ENCODE results near the gene SPG7. TPM values are rescaled to one million over a fixed set of nuclear protein-coding genes. Genes with fewer than 3 reads are reported as not detected.

The SPG7 gene
- total RNA-seq, 1 experiment from 2014 or later = 118 TPM

DNA sequence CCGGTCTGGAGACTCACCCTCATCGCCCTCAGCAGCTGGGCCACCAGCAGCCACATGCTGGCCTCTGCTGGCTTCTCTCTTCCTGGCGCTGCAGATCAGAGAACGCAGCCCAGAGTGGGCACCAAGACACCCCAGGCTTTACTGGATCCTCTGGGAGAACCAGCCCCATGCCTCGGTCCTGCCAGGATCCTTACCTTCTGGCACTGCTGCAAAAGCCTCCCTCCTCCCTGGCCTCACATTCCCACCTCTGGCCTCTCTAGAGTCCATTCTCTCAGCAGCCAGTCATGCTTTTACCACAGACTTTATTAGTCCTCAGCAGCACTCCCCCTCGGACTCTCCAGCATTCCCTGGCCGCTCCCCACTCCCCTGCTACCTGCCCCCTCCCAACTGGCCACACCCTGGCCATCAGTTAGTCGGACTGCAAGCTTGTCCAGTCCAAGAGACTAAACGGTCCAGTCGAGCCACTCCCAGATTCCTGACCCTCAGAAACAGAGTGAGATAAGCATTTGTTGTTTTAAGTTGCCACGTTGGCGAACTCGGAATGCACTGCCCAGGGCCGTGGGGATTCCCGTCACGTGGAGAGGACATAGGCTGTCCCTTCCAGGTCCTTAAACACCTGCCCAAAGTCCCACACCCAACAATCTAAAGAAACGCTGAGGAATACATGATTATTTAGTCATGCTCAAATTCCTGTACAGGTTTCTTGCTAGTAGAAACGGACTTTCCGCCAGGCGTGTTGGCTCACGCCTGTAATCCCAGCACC, 5.9 kb upstream of the SPG7 start:
- intact Hi-C loops (cut with micrococcal nuclease; ENCODE audit: unreplicated experiment) = loop anchor here (10.0 kb wide), 1 partner anchor 167 kb away; no protein-coding TSS in a partner anchor
- peak; percentile 56 for ATAC-seq

DNA sequence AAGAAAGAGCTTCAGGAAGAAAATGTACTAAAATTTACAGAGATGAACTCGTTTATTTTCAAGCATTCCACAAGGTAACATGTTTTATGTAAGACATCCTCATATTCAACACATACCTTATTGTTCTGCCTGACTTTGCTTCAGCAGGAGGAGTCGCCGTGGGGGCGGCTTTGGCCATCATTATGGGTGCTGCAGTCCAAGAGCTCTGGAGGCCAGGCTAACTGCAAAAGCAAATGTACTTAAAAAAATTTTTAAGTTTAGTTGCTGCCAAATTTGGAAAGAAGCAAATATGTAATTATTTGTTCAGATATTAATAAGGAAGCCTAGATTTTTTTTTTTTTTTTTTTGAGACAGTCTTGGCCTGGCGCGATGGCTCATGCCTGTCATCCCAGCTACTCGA, 4.1 kb upstream of the SPG7 start:
- H3K9me3 ChIP-seq (ENCODE audit: control insufficient read depth, insufficient read depth, low read depth, low read length) = no peaks in the 10 kb centered on the region
- ATAC-seq (no peak), DNase-seq (ENCODE audit: low read depth, low spot score) (no peak)
- POLR2A ChIA-PET = interaction anchor here (0.7 kb wide), 2 partner anchors 9 to 242 kb away, joined by 3 to 7 read pairs; no protein-coding TSS in a partner anchor
- CTCF ChIA-PET = interaction anchor here (0.6 kb wide), 1 partner anchor 39 kb away, joined by 9 read pairs; no protein-coding TSS in a partner anchor
- intact Hi-C loops (cut with micrococcal nuclease; ENCODE audit: unreplicated experiment) = loop anchor here (10.0 kb wide), 1 partner anchor 169 kb away; no protein-coding TSS in a partner anchor
- TF ChIP-seq, protein P1, sequence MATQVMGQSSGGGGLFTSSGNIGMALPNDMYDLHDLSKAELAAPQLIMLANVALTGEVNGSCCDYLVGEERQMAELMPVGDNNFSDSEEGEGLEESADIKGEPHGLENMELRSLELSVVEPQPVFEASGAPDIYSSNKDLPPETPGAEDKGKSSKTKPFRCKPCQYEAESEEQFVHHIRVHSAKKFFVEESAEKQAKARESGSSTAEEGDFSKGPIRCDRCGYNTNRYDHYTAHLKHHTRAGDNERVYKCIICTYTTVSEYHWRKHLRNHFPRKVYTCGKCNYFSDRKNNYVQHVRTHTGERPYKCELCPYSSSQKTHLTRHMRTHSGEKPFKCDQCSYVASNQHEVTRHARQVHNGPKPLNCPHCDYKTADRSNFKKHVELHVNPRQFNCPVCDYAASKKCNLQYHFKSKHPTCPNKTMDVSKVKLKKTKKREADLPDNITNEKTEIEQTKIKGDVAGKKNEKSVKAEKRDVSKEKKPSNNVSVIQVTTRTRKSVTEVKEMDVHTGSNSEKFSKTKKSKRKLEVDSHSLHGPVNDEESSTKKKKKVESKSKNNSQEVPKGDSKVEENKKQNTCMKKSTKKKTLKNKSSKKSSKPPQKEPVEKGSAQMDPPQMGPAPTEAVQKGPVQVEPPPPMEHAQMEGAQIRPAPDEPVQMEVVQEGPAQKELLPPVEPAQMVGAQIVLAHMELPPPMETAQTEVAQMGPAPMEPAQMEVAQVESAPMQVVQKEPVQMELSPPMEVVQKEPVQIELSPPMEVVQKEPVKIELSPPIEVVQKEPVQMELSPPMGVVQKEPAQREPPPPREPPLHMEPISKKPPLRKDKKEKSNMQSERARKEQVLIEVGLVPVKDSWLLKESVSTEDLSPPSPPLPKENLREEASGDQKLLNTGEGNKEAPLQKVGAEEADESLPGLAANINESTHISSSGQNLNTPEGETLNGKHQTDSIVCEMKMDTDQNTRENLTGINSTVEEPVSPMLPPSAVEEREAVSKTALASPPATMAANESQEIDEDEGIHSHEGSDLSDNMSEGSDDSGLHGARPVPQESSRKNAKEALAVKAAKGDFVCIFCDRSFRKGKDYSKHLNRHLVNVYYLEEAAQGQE (IDR thresholded peaks at IDR 0.05; ENCODE audit: insufficient read depth in 1 of 2, low read depth in 2 of 2, low read length in 1 of 2) = no peak
- TF ChIP-seq, protein P2, sequence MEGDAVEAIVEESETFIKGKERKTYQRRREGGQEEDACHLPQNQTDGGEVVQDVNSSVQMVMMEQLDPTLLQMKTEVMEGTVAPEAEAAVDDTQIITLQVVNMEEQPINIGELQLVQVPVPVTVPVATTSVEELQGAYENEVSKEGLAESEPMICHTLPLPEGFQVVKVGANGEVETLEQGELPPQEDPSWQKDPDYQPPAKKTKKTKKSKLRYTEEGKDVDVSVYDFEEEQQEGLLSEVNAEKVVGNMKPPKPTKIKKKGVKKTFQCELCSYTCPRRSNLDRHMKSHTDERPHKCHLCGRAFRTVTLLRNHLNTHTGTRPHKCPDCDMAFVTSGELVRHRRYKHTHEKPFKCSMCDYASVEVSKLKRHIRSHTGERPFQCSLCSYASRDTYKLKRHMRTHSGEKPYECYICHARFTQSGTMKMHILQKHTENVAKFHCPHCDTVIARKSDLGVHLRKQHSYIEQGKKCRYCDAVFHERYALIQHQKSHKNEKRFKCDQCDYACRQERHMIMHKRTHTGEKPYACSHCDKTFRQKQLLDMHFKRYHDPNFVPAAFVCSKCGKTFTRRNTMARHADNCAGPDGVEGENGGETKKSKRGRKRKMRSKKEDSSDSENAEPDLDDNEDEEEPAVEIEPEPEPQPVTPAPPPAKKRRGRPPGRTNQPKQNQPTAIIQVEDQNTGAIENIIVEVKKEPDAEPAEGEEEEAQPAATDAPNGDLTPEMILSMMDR (IDR thresholded peaks at IDR 0.05) = no peak
- TF ChIP-seq POLR2AphosphoS5 (IDR thresholded peaks at IDR 0.05; ENCODE audit: low read depth, low read length) (no peak), TCF7L2 (IDR thresholded peaks at IDR 0.05; ENCODE audit: low read depth, low read length) (no peak), SIN3A (IDR thresholded peaks at IDR 0.05; ENCODE audit: borderline replicate concordance, insufficient read depth, low read depth, low read length) (no peak)
- no peaks in the 10 kb centered on the region for H3K27me3 ChIP-seq (ENCODE audit: control insufficient read depth, insufficient read depth, low read length)
- BruUV-seq (replicated peaks) = no TSS peak
- peaks cover 8% of the 10 kb centered on the region for H3K36me3 ChIP-seq (ENCODE audit: control insufficient read depth, insufficient read depth, low read length)
- H3K4me1 ChIP-seq (ENCODE audit: control insufficient read depth, insufficient read depth, low read length) = peaks cover 35% of the 10 kb centered on the region
- in situ Hi-C loops (cut with HindIII; ENCODE audit: low pct_unique_long_range_greater_than_20kb, low sequenced_read_pairs) = no loop called here
- H3K27ac ChIP-seq (ENCODE audit: low read length) = peak overlapping the region; percentile 95
- H3K4me3 ChIP-seq (ENCODE audit: low read depth in 2 of 2, low read length in 2 of 2) = no peak overlapping the region

More for the DNA sequence above, 5.9 kb upstream of the SPG7 start:
- Histone ChIP-seq H3K9me3 (ENCODE audit: control insufficient read depth, insufficient read depth, low read depth, low read length) (no peaks in the 10 kb centered on the region), H3K4me1 (ENCODE audit: control insufficient read depth, insufficient read depth, low read length) (peaks cover 35% of the 10 kb centered on the region), H3K36me3 (ENCODE audit: control insufficient read depth, insufficient read depth, low read length) (no peaks in the 10 kb centered on the region), H3K4me3 (ENCODE audit: low read depth in 2 of 2, low read length in 2 of 2) (peak overlapping the region in 1 of 2 experiments; percentile 30; a peak in 2 of 4 replicates), H3K27ac (ENCODE audit: low read length) (peak overlapping the region; percentile 95), H3K27me3 (ENCODE audit: control insufficient read depth, insufficient read depth, low read length) (no peaks in the 10 kb centered on the region)
- TF ChIP-seq, protein P2 (IDR thresholded peaks at IDR 0.05) = no peak; the same call in 1 of the 2 replicates
- TF ChIP-seq, protein P1 (IDR thresholded peaks at IDR 0.05; ENCODE audit: insufficient read depth in 1 of 2, low read depth in 2 of 2, low read length in 1 of 2) = no peak
- TF ChIP-seq POLR2AphosphoS5 (IDR thresholded peaks at IDR 0.05; ENCODE audit: low read depth, low read length) = peak; percentile 35
- no TSS peak for BruUV-seq (replicated peaks)
- DNase-seq (ENCODE audit: low read depth, low spot score) = no peak
- ChIA-PET POLR2A (no interaction called here), CTCF (interaction anchor here (0.7 kb wide), 1 partner anchor 52 kb away, joined by 3 read pairs; no protein-coding TSS in a partner anchor)
- in situ Hi-C loops (cut with HindIII; ENCODE audit: low pct_unique_long_range_greater_than_20kb, low sequenced_read_pairs) = no loop called here
